Endothelial cell (in vitro differentiated cells): Measurements from ENCODE around the gene KDM4B. TPM values are rescaled to one million over a fixed set of nuclear protein-coding genes. Genes with fewer than 3 reads are reported as not detected.

Experiments
- DNase-seq: peaks from one replicate; pipeline ENCODE4 v3.0.0; 2021; ENCODE audit warnings: low spot score
- H3K27ac Mint-ChIP-seq: one replicate; pipeline ENCODE4 v1.8.0; 2021; ENCODE audit warnings: mixed read lengths, inconsistent platforms; ENCODE audit not compliant: unreplicated experiment
- H3K27me3 Mint-ChIP-seq: one replicate; pipeline ENCODE4 v1.8.0; 2021; ENCODE audit warnings: mild to moderate bottlenecking, moderate library complexity, mixed read lengths, inconsistent platforms; ENCODE audit not compliant: unreplicated experiment
- H3K36me3 Mint-ChIP-seq: one replicate; pipeline ENCODE4 v1.8.0; 2021; ENCODE audit warnings: mild to moderate bottlenecking, low read depth, mixed read lengths, inconsistent platforms; ENCODE audit not compliant: unreplicated experiment
- H3K4me1 Mint-ChIP-seq: one replicate; pipeline ENCODE4 v1.8.0; 2021; ENCODE audit warnings: mild to moderate bottlenecking, mixed read lengths, inconsistent platforms; ENCODE audit not compliant: unreplicated experiment
- H3K4me3 Mint-ChIP-seq: one replicate; pipeline ENCODE4 v1.8.0; 2021; ENCODE audit warnings: mild to moderate bottlenecking, mixed read lengths, inconsistent platforms; ENCODE audit not compliant: unreplicated experiment
- H3K9me3 Mint-ChIP-seq: one replicate; pipeline ENCODE4 v1.8.0; 2021; ENCODE audit warnings: mixed read lengths, inconsistent platforms; ENCODE audit not compliant: unreplicated experiment
- CTCF ChIP-seq: fragments of 200-600 bp; sonication (generic); IDR thresholded peaks from one replicate; pipeline ENCODE4 v1.5.0; 2021; ENCODE audit warnings: antibody characterized with exemption; ENCODE audit not compliant: unreplicated experiment
- total RNA-seq: library from RNA; stranded (reverse); fragmentation: NEBNext Ultra II Directional; extraction: Animal tissue kit (Norgen Biotek cat#: 25700); gene quantifications from one replicate; pipeline ENCODE4 v1.2.1, GENCODE V29; 2021; ENCODE audit not compliant: unreplicated experiment

The KDM4B gene
- total RNA-seq, 1 donor from 2014 or later: 42.4 TPM

- peaks cover 3% of the 10 kb centered on the region for H3K27me3 Mint-ChIP-seq
- no peak for DNase-seq
- no peak overlapping the region for H3K4me3 Mint-ChIP-seq
- H3K4me1 Mint-ChIP-seq: no peaks in the 10 kb centered on the region
- no peaks in the 10 kb centered on the region for H3K9me3 Mint-ChIP-seq
- H3K36me3 Mint-ChIP-seq: no peaks in the 10 kb centered on the region
- no peak overlapping the region for H3K27ac Mint-ChIP-seq
- TF ChIP-seq CTCF: no peak
Measured at GRCh38 chr19:5173993-5174392, 205.1 kb downstream of the KDM4B start.

DNA sequence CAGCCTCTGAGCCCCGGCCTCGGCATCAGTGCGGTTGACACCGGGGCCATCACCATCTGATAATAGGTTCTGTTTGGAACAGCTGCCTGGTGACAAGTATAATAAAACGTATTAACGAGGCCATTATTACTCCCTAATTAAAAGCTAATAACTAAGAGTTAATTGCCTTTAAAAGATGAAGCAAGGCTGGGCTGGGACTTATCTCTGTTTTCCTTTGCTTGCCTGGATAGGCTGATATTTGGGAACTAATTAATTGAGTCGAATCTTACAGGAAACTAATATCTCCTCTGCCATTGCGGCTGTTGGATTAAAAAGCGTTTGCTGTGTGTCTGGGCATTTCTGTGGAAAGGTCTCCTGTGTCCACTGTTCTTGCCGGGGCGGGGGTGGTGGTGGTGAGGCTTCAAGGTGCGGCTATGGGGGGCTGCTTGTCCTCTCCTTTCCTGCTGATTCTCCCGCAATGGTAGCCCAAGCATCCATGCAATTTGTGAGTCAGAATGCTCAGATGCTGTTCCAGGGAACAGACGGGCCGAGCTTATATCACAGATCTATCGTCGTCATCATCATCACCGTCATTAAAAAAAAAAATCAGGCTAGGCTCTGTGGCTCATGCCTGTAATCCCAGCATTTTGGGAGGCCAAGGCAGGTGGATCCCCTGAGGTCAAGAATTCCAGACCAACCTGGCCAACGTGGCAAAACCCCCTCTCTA, 209.0 kb downstream of the KDM4B start:
- H3K27me3 Mint-ChIP-seq: peaks cover 2% of the 10 kb centered on the region
- H3K4me3 Mint-ChIP-seq: no peak overlapping the region
- H3K36me3 Mint-ChIP-seq: no peaks in the 10 kb centered on the region
- TF ChIP-seq CTCF: no peak
- H3K9me3 Mint-ChIP-seq: no peaks in the 10 kb centered on the region
- no peaks in the 10 kb centered on the region for H3K4me1 Mint-ChIP-seq
- DNase-seq: no peak
- H3K27ac Mint-ChIP-seq: no peak overlapping the region

- no peak for DNase-seq
- no peak overlapping the region for H3K4me3 Mint-ChIP-seq
- H3K27me3 Mint-ChIP-seq: peaks cover 2% of the 10 kb centered on the region
- no peaks in the 10 kb centered on the region for H3K36me3 Mint-ChIP-seq
- H3K4me1 Mint-ChIP-seq: no peaks in the 10 kb centered on the region
- no peak for TF ChIP-seq CTCF
- no peaks in the 10 kb centered on the region for H3K9me3 Mint-ChIP-seq
- H3K27ac Mint-ChIP-seq: no peak overlapping the region
Measured at GRCh38 chr19:5178841-5179240, 209.9 kb downstream of the KDM4B start.

DNA sequence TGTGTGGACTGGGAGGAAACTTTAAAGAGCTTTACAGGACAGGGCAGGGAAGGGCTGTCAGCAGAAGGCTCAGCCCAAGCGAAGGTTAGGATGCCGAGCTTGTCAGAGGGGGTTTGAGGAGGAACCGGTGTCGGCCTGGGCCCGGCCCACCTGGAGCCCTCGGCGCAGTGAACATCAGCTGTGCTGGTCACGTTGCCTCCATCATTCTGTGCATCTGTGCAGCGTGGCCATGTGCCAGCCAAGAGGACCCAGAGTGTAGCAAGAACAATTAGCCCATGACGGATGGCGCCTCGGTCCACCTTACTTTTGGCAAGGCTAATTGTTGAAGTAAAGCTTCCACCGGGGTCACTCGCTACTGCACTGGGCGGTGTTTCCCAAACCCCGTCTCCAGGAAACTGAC, 210.3 kb downstream of the KDM4B start:
- Mint-ChIP-seq H3K9me3 (no peaks in the 10 kb centered on the region), H3K36me3 (no peaks in the 10 kb centered on the region), H3K4me3 (no peak overlapping the region), H3K4me1 (no peaks in the 10 kb centered on the region), H3K27me3 (peaks cover 2% of the 10 kb centered on the region), H3K27ac (no peak overlapping the region)
- TF ChIP-seq CTCF: no peak
- no peak for DNase-seq

- Mint-ChIP-seq H3K36me3 (no peaks in the 10 kb centered on the region), H3K4me1 (no peaks in the 10 kb centered on the region), H3K9me3 (no peaks in the 10 kb centered on the region), H3K4me3 (no peak overlapping the region), H3K27me3 (peaks cover 2% of the 10 kb centered on the region), H3K27ac (no peak overlapping the region)
- no peak for DNase-seq
- no peak for TF ChIP-seq CTCF
Measured at GRCh38 chr19:5181329-5181728, 212.4 kb downstream of the KDM4B start.
